HL-60 (cell line): ENCODE measurements around the gene GAREM1.

Experiments
- GABPA ChIP-seq: IDR thresholded peaks from 2 replicates; pipeline ENCODE4 v1.6.1; 2012; ENCODE audit warnings: low read depth
- POLR2AphosphoS5 ChIP-seq: IDR thresholded peaks from 2 replicates; pipeline ENCODE4 v1.6.1; 2012; ENCODE audit warnings: low read depth
- TF ChIP-seq, protein P1 (sequence below): IDR thresholded peaks from one replicate; pipeline ENCODE4 v1.5.1; 2011; ENCODE audit warnings: low read length, control low read depth, inconsistent platforms; ENCODE audit not compliant: insufficient read depth

DNA sequence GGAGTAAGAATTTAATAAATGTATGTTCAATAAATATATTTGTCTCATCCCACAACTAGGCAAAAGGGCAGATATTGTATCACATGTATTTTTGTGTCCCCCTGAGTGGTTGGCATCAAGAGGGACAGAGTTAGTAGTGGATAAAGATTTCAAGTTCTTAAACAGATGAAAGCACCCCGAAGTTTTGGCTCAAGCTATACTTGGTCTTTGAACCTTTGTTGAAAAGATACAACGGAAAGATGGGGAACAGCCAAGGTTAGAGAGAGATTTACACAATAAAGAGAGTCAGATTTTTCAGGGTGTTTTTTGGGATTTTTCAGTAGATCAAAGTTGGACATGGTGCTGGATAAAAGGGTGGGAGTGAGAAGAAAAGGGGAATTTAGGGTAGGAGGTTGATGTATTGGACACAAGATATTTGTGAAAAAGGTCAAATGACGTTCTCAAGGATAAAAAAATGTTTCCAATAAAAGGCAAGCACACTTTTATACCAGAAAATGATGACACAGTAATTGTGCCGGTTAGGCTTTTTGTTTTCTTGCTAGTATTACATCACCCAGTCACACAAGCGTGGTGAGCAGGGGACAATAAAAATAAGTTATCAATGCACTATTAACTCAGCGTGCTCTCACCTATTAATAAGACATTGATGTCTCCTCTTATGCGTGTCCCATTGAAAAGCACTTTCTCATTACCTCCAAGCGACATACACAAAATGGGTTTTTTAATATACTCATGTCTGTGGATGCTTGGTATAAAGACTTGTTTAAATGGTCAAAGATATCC, 221.3 kb downstream of the GAREM1 start:
- no peak for TF ChIP-seq GABPA
- TF ChIP-seq, protein P1, sequence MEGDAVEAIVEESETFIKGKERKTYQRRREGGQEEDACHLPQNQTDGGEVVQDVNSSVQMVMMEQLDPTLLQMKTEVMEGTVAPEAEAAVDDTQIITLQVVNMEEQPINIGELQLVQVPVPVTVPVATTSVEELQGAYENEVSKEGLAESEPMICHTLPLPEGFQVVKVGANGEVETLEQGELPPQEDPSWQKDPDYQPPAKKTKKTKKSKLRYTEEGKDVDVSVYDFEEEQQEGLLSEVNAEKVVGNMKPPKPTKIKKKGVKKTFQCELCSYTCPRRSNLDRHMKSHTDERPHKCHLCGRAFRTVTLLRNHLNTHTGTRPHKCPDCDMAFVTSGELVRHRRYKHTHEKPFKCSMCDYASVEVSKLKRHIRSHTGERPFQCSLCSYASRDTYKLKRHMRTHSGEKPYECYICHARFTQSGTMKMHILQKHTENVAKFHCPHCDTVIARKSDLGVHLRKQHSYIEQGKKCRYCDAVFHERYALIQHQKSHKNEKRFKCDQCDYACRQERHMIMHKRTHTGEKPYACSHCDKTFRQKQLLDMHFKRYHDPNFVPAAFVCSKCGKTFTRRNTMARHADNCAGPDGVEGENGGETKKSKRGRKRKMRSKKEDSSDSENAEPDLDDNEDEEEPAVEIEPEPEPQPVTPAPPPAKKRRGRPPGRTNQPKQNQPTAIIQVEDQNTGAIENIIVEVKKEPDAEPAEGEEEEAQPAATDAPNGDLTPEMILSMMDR = no peak
- TF ChIP-seq POLR2AphosphoS5 = no peak
